Testis (tissue), 2 donors: ENCODE results near the gene ITPK1.

Experiments
- POLR2A ChIP-seq: fragments of 450-650 bp; IDR thresholded peaks from one replicate; pipeline ENCODE4 v1.6.1; 2017; ENCODE audit warnings: antibody characterized with exemption, mild to moderate bottlenecking, moderate library complexity
- TF ChIP-seq, protein P1 (sequence below), 3 experiments: fragments of 450-650 bp in 2 of 3; fragments of 200-600 bp in 1 of 3; sonication (generic) in 1 of 3; IDR thresholded peaks; one replicate each; pipeline ENCODE4 v1.5.1; 2016 to 2019; ENCODE audit warnings: antibody characterized with exemption in 3 of 3, mild to moderate bottlenecking in 2 of 3, moderate library complexity in 1 of 3

DNA sequence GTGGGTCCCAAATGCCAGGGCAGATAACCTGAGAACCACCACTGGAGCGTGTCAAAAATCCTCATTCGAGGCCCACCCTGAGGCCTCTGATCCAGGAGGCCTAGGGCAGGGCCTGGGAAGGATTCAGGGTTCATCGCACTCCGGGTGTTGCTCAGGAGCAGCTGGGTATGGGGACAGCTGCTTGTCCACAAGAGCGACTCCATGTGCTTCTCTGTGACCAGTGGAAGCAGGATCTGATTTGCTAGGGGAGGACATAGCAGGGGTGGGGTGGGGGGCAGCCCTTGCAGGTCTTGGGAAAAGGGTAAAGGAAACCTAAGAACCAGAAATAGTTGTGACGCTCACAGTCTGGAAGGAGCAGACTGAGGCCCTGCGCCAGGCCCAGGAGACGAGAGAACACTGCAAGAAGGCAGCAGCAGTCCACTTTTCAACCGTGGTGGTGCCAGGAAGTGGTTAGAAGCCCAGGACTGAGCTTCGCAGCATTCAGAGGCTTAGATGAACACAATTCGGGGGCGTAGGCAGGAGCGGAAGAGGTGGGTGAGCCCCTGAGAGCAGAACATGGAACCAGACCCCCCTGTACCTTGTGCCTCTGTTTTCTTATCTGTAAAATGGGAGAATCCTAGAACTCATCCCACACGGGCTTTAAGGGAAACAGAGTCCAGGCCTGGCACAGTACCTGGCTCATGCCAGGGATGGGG is 33.7 kb downstream of the ITPK1 start:
- TF ChIP-seq POLR2A: no peak
- TF ChIP-seq, protein P1, sequence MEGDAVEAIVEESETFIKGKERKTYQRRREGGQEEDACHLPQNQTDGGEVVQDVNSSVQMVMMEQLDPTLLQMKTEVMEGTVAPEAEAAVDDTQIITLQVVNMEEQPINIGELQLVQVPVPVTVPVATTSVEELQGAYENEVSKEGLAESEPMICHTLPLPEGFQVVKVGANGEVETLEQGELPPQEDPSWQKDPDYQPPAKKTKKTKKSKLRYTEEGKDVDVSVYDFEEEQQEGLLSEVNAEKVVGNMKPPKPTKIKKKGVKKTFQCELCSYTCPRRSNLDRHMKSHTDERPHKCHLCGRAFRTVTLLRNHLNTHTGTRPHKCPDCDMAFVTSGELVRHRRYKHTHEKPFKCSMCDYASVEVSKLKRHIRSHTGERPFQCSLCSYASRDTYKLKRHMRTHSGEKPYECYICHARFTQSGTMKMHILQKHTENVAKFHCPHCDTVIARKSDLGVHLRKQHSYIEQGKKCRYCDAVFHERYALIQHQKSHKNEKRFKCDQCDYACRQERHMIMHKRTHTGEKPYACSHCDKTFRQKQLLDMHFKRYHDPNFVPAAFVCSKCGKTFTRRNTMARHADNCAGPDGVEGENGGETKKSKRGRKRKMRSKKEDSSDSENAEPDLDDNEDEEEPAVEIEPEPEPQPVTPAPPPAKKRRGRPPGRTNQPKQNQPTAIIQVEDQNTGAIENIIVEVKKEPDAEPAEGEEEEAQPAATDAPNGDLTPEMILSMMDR (IDR thresholded peaks at IDR 0.05): no peak
